ENCODE results near the gene RGS3.

RGS3 gene

GRCh38 chr9:113493203-113493520, 29.6 kb downstream of the RGS3 start:
- TF ChIP-seq CTCF (IDR thresholded peaks at IDR 0.05; ENCODE audit: poor library complexity, severe bottlenecking) = no peak
- no peaks in the 10 kb centered on the region for H3K4me1 ChIP-seq (ENCODE audit: insufficient read depth, poor library complexity, severe bottlenecking)
- H3K27me3 ChIP-seq (ENCODE audit: insufficient read depth, poor library complexity, severe bottlenecking) = no peaks in the 10 kb centered on the region
- ATAC-seq (ENCODE audit: low read depth) (no peak), DNase-seq (ENCODE audit: low spot score) (no peak)
- H3K9me3 ChIP-seq (ENCODE audit: severe bottlenecking) = no peaks in the 10 kb centered on the region
- H3K36me3 ChIP-seq (ENCODE audit: low read depth) = no peaks in the 10 kb centered on the region
- no peak overlapping the region for H3K4me3 ChIP-seq (ENCODE audit: severe bottlenecking)
- H3K27ac ChIP-seq (ENCODE audit: poor library complexity, severe bottlenecking) = no peak overlapping the region

DNA sequence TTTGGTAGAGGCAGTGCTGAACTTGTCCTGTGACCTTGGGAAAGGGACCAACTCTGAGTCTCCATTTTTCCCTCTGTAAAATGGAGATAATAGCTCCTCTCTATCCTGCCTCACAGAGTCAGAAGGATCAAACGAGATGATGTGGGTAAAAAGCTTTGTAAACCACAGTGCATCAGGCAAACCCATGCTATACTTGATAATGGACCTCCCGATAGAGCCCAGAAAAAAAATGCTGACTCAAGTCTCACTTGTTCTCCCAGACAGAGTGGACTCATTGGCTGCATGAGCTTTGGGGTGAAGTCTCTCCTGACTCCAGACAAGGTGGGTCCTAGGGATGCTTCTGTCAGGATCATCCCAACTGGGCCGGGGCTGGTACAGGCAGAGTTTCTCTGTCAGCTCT, 32.0 kb downstream of the RGS3 start:
- H3K9me3 ChIP-seq (ENCODE audit: severe bottlenecking) = no peaks in the 10 kb centered on the region
- no peak for TF ChIP-seq CTCF (IDR thresholded peaks at IDR 0.05; ENCODE audit: poor library complexity, severe bottlenecking)
- DNase-seq (ENCODE audit: low spot score) = no peak
- ATAC-seq (ENCODE audit: low read depth) = no peak
- H3K36me3 ChIP-seq (ENCODE audit: low read depth) = no peaks in the 10 kb centered on the region
- no peak overlapping the region for H3K4me3 ChIP-seq (ENCODE audit: severe bottlenecking)
- H3K4me1 ChIP-seq (ENCODE audit: insufficient read depth, poor library complexity, severe bottlenecking) = no peaks in the 10 kb centered on the region
- no peak overlapping the region for H3K27ac ChIP-seq (ENCODE audit: poor library complexity, severe bottlenecking)
- H3K27me3 ChIP-seq (ENCODE audit: insufficient read depth, poor library complexity, severe bottlenecking) = no peaks in the 10 kb centered on the region

DNA sequence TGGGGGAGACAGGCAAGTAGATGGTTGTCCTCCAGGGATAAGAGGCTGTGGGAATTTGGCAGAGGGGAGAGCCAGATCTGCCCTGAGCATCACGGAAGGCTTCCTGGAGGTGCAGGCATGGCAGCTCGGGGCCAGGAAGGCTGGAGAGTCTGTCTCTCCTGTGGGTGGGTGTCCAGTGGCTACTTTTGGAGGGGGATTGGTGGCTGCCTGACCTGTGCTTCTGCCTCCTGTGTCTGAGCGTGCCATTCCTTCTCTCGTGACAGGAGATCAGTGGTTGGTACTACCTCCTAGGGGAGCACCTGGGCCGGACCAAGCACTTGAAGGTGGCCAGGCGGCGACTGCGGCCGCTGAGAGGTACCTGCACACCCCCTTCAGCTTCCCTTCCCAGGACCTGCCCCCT, 33.5 kb downstream of the RGS3 start:
- no peak overlapping the region for H3K27ac ChIP-seq (ENCODE audit: poor library complexity, severe bottlenecking)
- no peaks in the 10 kb centered on the region for H3K9me3 ChIP-seq (ENCODE audit: severe bottlenecking)
- no peak for ATAC-seq (ENCODE audit: low read depth)
- H3K36me3 ChIP-seq (ENCODE audit: low read depth) = no peaks in the 10 kb centered on the region
- H3K4me1 ChIP-seq (ENCODE audit: insufficient read depth, poor library complexity, severe bottlenecking) = no peaks in the 10 kb centered on the region
- H3K27me3 ChIP-seq (ENCODE audit: insufficient read depth, poor library complexity, severe bottlenecking) = no peaks in the 10 kb centered on the region
- no peak for TF ChIP-seq CTCF (IDR thresholded peaks at IDR 0.05; ENCODE audit: poor library complexity, severe bottlenecking)
- DNase-seq (ENCODE audit: low spot score) = no peak
- H3K4me3 ChIP-seq (ENCODE audit: severe bottlenecking) = no peak overlapping the region

GRCh38 chr9:113499153-113499875, 35.8 kb downstream of the RGS3 start:
- H3K4me3 ChIP-seq (ENCODE audit: severe bottlenecking) = no peak overlapping the region
- H3K27me3 ChIP-seq (ENCODE audit: insufficient read depth, poor library complexity, severe bottlenecking) = no peaks in the 10 kb centered on the region
- H3K36me3 ChIP-seq (ENCODE audit: low read depth) = no peaks in the 10 kb centered on the region
- no peak for TF ChIP-seq CTCF (IDR thresholded peaks at IDR 0.05; ENCODE audit: poor library complexity, severe bottlenecking)
- no peaks in the 10 kb centered on the region for H3K4me1 ChIP-seq (ENCODE audit: insufficient read depth, poor library complexity, severe bottlenecking)
- H3K27ac ChIP-seq (ENCODE audit: poor library complexity, severe bottlenecking) = no peak overlapping the region
- H3K9me3 ChIP-seq (ENCODE audit: severe bottlenecking) = no peaks in the 10 kb centered on the region
- no peak for ATAC-seq (ENCODE audit: low read depth)
- no peak for DNase-seq (ENCODE audit: low spot score)

DNA sequence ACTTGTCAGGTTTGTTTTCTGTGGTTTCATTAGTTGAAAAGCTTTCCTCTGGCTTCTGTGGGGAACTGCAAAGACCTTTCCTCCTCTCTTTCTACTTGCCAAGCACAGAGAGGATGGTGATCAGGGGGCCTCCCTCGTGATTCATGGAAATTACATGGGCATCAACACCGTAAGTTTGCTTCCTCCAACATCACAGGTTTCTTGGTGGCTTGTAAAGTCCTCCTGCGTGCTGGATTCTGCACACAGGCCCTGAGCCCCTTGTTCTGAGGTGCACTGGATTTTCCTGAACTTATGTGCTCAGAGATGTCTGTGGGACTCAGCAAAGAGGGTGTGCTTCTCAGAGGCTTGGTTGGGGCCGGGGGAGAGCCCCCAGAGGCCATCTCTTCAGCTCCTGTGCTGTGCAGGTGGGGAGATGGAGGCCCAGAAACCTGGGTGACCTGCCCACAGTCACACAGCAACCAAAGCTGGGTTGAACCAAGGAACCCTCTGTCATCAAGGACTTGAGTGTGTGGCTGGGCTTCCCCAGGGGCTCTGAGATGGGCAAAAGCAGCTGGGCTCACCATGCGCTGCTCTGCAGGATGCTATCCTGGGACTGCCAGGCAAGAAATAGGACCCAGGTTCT, 36.5 kb downstream of the RGS3 start:
- DNase-seq (ENCODE audit: low spot score) (no peak), ATAC-seq (ENCODE audit: low read depth) (no peak)
- Histone ChIP-seq H3K4me3 (ENCODE audit: severe bottlenecking) (no peak overlapping the region), H3K27ac (ENCODE audit: poor library complexity, severe bottlenecking) (no peak overlapping the region), H3K36me3 (ENCODE audit: low read depth) (no peaks in the 10 kb centered on the region), H3K4me1 (ENCODE audit: insufficient read depth, poor library complexity, severe bottlenecking) (no peaks in the 10 kb centered on the region), H3K27me3 (ENCODE audit: insufficient read depth, poor library complexity, severe bottlenecking) (no peaks in the 10 kb centered on the region), H3K9me3 (ENCODE audit: severe bottlenecking) (no peaks in the 10 kb centered on the region)
- TF ChIP-seq CTCF (IDR thresholded peaks at IDR 0.05; ENCODE audit: poor library complexity, severe bottlenecking) = no peak

Data from RWPE2 (cell line).